ENCODE results near the gene HELQ.

GRCh38 chr4:83390944-83391343 is 64.7 kb downstream of the HELQ start:
- TF ChIP-seq CTCF (IDR thresholded peaks at IDR 0.05) (no peak), POLR2A (IDR thresholded peaks at IDR 0.05) (no peak)
